GM12873 (cell line): Measurements from ENCODE around the gene AGA.

ENCODE experiments used
- TF ChIP-seq, protein P1 (sequence below): IDR thresholded peaks from 2 replicates; pipeline ENCODE4 v1.5.1; 2012; ENCODE audit warnings: low read depth, mild to moderate bottlenecking, moderate library complexity, low read length, control low read depth; ENCODE audit not compliant: insufficient read depth; ENCODE audit errors: missing control alignments

The AGA gene

GRCh38 chr4:177391953-177392352, 50.3 kb downstream of the AGA start:
- TF ChIP-seq, protein P1, sequence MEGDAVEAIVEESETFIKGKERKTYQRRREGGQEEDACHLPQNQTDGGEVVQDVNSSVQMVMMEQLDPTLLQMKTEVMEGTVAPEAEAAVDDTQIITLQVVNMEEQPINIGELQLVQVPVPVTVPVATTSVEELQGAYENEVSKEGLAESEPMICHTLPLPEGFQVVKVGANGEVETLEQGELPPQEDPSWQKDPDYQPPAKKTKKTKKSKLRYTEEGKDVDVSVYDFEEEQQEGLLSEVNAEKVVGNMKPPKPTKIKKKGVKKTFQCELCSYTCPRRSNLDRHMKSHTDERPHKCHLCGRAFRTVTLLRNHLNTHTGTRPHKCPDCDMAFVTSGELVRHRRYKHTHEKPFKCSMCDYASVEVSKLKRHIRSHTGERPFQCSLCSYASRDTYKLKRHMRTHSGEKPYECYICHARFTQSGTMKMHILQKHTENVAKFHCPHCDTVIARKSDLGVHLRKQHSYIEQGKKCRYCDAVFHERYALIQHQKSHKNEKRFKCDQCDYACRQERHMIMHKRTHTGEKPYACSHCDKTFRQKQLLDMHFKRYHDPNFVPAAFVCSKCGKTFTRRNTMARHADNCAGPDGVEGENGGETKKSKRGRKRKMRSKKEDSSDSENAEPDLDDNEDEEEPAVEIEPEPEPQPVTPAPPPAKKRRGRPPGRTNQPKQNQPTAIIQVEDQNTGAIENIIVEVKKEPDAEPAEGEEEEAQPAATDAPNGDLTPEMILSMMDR: no peak

DNA sequence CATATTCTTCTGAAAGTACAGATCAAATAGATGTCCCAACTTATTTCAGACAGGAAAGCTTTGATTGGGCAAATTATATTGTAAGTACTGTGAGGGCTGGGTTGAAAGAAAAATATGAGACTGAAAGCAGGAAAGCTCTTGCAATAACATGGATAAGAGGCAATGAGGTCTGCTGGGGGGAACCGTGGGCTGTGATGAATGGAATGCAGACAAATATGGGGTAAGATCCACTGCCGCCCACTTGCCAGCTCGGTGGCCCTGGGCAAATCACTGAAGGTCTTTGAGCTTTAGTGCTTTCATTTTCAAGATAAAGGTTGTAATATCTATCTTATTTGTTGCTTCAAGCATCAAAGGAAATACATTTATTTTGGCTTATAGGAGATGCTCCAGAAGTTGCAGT, 51.0 kb downstream of the AGA start:
- TF ChIP-seq, protein P1: no peak

- TF ChIP-seq, protein P1: no peak
Measured at GRCh38 chr4:177386278-177386815, 55.9 kb downstream of the AGA start.

DNA sequence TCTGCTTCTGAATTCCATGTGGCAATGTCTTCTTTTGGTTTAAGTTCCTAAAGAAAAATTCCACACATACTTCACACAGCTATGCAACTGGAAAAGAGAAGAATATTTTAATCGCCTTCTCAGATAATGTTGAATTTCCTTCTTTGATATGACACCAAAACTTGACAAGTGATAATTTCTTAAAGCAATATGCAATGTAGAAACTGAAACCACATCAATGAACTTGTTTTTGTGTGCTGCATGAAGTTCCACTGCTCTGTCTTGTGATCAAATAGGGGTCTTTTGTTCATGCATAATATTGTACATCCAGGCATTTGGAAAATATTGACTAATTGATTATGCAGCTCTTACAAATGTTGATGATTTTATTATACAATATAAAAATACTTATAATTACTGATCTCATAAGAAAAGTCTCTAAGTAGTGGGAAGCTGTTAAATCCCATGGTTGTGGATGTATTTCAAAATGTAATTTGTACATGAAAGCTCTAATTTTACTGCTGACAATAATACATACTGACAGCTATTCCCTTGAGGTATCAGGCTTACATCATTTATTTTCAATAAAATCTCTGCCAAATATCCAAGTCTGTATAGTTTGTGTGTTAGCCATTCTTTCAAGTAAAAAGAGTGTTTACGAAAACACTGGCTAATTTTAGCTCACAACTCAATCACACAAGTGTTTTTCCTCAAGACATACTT, 56.5 kb downstream of the AGA start:
- TF ChIP-seq, protein P1: no peak

GRCh38 chr4:177384856-177385397, 57.3 kb downstream of the AGA start:
- TF ChIP-seq, protein P1: no peak

DNA sequence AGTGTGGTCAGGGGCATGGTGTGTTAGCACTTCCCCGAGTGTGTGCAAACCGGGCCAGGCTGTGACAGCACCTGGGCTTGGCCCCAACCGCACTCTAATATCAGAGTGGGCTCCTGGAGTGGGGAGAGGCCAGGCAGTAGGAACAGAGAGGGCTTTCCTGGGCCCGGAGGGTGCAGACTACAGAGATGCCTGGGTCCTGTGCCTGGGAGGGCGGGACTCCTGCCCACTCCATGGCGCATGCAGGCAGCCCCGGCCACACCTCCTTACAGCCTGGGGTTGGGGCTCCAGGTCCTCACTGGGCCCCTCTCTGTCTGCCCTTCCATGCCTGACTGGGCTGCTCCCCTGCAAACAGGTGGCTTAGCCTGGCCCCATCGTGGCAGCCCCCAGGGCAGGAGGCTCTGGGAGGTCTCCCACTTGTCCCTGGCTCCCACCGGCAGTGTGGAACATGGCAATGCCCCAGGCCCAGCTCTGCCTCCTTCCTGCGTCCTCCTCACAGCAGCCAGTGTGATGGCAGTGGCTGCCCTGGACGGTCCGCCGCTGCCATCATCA, 60.4 kb downstream of the AGA start:
- TF ChIP-seq, protein P1: no peak
